Colon (tissue), 2 donors: ENCODE results near the gene BAG5.
"Not testable (repeated sequence)": the region's sequence is repeated elsewhere in the genome, so short reads cannot be mapped to it uniquely, and the experiment has no call there.

Experiments used
- FAIRE-seq: peaks from 2 replicates; lab custom pipeline; 2012; peaks lifted over from hg19 to GRCh38; lab: Jason Lieb, UNC
- donor health status: control.
- donor health status: control.

BAG5 gene

DNA sequence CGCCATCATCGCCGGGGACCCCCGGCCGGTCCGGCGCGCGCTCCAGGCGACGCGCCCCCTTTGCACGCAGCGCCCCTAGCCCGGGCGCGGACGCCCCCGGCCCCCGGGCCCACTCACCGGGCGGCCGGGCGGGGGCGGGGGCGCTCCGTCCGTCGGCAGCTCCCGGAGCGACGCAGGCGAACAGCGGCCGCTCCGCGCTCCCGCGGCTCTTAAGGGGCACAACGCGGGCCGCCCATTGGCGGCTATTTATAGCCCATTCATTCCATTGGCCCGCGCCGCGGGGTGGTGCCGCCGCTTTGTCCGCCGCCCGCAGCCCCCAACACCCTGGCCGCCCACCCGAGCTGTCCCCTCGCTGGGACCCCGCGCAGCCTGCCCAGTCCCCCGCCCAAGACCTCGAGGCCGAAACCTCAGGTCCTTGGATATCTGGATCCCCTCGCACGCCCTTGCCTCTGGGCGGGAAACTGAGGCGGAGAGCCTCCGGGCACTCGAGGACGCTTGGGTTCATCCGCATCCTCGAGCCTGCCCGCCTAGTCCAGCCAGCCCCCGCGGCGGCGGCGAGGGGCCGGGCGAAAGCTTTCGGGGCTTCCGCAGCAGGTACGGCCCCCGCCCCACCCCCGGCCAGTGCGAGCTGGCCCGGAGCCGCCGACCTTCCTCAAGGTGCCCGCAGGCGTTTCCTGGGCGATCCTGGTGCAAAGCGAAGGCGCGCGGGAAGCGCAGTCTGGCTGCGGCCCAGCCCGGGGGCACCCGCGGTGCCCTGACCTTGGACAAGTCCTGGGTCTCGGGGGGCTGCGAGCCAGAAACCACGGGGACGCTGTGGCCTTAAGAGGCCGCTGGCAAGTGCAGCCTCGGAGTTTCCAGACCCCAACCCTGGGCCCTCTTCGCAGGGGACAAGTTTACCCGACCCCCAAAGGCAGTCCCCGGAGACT, 39.5 kb downstream of the BAG5 start, which contains the start of gene CKB:
Gene CKB, minus strand, starts transcription at position 182 of the 926 bp plus-strand sequence. CDS start 337 bp downstream, outside the sequence.
- no peak for FAIRE-seq

DNA sequence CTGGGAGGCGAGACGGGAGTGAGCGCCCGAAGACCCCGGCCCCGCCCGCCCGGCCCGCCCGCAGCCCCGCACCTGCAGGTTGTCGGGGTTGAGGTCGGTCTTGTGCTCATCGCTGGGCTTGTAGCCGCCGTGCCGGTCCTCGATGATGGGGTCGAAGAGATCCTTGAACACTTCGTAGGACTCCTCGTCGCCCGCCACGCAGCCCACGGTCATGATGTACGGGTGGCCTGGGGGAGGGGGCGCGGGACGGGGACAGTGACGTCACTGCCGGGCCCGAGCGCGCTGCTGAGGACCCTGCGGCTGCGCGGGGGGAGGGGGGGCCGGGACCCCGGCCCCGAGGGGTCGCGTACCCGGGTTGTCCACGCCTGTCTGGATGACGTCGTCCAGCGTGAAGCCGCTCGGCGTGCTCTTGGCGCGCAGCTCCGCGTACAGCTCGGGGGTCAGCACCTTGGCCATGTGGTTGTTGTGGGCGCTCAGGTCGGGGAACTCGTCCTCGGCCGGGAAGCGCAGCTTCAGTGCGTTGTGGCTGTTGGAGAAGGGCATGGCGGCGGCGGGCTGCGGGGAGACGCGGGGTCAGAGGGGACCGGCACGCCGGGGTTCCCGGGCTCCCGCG, 40.4 kb downstream of the BAG5 start:
- FAIRE-seq, result no peak

DNA sequence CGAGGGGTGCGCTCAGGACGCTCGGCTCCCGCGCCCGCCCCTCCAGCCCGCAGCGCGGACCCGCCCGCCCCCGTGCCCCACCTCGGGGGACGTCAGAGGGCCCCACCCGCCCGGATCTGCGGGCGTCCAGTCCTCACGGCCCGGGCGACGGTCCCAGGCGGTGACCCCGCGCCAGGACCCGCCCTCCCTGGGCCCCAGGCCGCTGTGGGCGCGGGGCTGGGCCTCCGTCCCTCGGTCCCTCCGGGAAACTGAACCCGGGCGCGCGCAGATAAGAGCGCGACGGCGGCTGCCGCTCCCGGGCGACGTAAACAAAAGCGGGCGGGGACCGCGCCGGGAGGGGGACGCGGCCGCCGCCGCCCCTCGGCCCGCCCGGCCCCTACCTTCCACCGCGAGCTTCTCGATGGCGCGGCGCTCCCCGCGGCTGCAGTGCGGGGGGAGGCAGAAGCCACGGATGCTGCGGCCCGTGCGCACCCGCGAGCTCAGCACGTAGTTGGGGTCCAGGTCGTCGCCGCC, 41.0 kb downstream of the BAG5 start:
- FAIRE-seq, result no peak

- FAIRE-seq, result no peak
Observed at GRCh38 chr14:103520657-103521437, 41.6 kb downstream of the BAG5 start.

- FAIRE-seq, result no peak
Observed at GRCh38 chr14:103520269-103520656, 42.2 kb downstream of the BAG5 start.

DNA sequence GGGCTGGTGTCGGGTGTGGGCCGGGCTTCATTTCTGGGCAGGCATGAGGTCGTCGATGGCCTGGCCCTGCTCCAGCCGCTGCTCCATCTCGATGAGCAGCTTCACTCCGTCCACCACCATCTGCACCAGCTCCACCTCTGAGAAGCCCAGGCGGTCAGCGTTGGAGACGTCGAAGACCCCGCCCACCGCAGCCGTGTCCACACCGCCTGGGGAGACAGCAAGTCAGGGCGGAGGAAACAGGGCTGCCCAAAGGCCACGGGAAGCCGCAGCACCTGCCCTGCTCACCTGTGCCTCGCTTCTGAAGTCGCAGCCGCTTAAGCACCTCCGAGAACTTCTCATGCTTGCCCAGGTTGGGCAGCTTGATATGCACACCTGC, 42.6 kb downstream of the BAG5 start:
- no peak for FAIRE-seq

- no peak for FAIRE-seq
Observed at GRCh38 chr14:103519043-103519836, 43.2 kb downstream of the BAG5 start.

GRCh38 chr14:103518422-103519042, 43.9 kb downstream of the BAG5 start:
- no peak for FAIRE-seq

DNA sequence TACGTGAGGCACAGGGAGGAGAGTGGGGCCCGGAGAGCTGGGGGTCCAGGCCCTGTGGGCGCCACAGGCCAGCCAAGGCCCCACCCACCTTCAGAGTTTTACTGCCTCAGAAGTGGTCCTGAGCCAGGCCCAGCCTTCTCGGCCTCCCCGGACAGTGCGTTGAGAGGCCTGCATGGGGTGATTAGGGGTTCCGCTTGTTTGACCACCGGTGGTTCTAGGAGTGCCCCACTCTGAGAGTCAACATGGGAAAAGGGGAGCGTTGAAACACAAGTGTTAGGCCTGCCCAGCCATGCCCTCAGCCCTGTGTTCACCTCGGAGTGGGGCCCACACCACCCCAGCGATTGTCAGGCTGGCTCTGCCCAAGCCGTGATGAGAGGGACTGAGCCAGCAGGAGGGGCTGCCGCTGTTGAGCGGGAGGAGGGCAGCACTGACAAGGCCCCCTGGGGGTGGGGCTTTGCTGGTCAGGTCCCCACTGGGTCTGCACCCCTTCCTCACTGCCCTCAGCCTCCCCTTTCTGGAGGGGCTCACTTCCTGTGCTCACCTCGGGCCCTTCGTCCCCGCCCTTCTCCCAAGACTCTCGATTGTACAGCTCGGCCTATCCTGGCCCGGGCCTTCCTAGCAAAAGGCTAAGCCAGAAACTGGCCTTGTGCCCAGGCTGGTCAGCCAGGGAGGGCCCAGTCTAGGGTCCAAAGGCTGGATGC, 44.6 kb downstream of the BAG5 start:
- no peak for FAIRE-seq

DNA sequence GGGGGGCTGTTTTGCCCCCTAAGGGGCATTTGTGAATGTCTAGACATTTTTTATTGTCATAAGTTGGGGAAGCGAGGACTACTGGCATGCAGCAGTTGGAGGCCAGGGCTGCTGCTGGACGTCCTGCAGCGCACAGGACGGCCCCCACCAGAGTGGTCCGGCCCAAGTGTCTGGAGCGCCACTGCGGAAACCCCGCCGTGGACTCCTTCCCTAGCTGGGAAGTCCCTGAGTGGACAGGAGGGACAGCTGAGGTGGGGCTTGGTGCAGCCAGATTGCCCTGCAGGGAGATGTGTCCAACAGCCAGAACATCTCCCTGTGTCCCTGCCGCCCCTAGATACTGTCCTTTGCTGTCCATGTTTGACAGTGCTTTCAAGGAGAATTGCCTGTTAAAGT, 45.3 kb downstream of the BAG5 start:
- no peak for FAIRE-seq

DNA sequence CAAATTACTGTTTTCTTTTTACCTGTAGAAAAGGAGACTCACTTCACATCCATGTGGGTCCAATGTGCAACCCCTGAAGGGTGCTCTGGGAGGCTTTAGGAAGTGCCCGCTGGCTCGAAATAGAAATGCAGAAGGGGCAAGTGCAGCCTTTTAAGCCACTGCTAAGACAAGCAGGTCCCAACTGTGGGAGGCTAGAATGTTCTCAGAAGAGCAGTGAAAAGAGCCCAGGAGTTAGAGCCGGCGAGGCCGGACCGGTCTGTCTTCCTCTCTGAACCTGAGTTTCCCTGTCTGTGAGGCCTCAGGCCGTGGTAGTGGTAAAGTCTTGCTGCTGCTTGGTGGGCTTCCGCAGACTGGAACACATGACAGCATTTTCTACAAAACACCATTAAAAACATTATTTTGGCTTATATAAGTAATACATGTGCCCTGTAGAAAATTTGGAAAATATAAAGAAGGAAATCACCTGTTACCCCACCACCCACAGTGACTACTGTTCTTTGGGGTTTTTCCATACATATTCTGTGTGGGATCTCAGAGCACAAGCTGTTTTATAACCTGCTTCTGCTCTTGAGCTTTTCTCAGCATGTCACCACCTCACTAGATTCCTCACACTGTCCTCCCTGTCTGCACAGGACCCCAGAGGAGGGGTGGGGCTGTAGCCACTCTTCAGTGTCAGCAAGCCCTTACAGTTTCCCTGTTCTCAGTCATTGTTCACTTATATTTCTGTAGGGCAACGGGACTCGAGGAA, 45.9 kb downstream of the BAG5 start:
- FAIRE-seq, result no peak

- no peak for FAIRE-seq
Observed at GRCh38 chr14:103514596-103515421, 47.6 kb downstream of the BAG5 start.

GRCh38 chr14:103512701-103513611, 49.5 kb downstream of the BAG5 start:
- no peak for FAIRE-seq

GRCh38 chr14:103512180-103512579, 50.3 kb downstream of the BAG5 start:
- FAIRE-seq, result not testable (repeated sequence)

- no peak for FAIRE-seq
Observed at GRCh38 chr14:103510724-103511693, 51.4 kb downstream of the BAG5 start.

DNA sequence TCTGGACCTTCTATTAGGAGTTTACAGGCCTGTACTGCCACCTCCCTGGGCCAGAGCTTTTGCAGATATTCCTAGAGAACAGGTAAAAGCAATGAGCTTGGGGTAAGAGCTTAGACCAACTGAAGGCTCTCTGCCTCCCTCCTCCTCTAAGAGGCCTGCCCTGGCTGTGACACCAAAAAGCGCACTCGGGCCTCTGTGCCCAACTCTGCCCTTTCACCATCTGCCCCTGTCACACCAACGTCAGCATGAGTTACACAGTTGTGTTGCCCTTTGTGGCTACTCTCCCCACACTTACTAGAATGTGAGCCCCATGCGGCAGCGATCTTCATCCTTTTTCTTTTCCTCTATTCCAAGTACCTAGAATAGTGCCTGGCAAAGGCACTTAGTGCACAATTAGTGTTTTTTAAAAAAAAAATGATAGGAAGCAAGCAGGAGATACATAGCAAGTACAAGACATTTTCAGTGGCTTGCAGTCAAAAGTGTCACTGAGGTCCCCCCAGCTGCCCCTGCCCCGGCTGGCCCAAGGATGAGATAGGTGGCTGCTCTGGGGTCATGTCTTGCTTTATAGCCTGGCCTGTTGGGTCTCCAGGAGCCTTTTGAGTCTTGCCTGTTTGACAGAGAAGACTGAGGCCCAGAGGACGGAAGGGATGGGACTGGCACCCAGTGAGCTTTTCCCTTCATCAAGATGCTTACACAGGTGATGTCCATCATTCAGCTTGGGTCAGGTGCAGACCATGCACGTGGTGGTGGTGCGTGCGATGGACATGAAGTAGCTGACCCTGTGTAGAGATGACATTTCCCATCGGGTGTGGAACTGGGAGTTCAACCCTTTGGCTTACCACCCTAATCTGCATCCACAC, 52.4 kb downstream of the BAG5 start:
- FAIRE-seq, result no peak
